Measurements from ENCODE around the gene LZIC.

Gene LZIC

DNA sequence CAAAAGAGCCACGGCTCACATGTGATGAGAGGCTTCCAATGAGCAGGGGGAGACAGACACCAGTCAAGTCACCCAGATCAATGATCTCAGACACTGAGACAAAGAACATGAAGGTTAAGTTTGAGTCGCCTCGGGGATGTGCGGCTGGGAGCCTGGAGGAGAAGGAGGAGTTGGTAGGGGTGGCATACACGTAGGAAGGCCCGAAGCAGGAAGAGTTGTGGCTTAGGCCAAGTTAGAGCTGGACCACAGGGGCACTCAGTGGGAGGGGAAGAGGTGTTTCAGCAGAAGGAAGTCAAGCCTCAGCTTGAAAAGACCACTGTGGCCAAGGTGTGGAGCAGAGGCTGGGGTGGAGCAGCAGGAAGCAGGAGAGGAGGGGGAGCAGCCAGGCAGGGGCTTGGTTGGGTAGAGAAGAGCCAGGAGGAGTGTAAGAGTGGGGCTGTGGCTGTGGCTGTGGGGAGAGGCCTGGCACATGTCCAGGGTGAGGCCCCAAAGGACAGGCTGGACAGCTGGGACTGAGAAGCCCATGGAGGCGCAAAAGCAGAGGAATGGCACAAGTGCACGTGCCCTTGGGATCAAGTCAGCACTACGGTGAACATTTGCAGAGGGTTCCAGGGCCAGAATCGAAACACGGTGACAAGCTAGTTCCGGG is 60.8 kb downstream of the LZIC start:
- Histone ChIP-seq H3K36me3 (ENCODE audit: insufficient read depth, low read length) (no peaks in the 10 kb centered on the region), H3K9me3 (replicated peaks; ENCODE audit: low read length) (no peaks in the 10 kb centered on the region), H3K9ac (ENCODE audit: low read depth, low read length) (no peak overlapping the region), H3K4me3 (ENCODE audit: low read length) (no peak overlapping the region), H3K27me3 (ENCODE audit: control insufficient read depth, insufficient read depth, low read length) (no peaks in the 10 kb centered on the region), H3K4me1 (ENCODE audit: control insufficient read depth, insufficient read depth, low read length) (peaks cover 15% of the 10 kb centered on the region), H3K4me2 (ENCODE audit: low read length) (peak overlapping the region; percentile 0)

GRCh38 chr1:9881838-9882249 is 61.3 kb downstream of the LZIC start:
- H3K36me3 ChIP-seq (ENCODE audit: insufficient read depth, low read length), result no peaks in the 10 kb centered on the region
- H3K4me3 ChIP-seq (ENCODE audit: low read length), result no peak overlapping the region
- no peaks in the 10 kb centered on the region for H3K9me3 ChIP-seq (replicated peaks; ENCODE audit: low read length)
- H3K4me2 ChIP-seq (ENCODE audit: low read length), result peak overlapping the region; percentile 21
- H3K27me3 ChIP-seq (ENCODE audit: control insufficient read depth, insufficient read depth, low read length), result no peaks in the 10 kb centered on the region
- H3K9ac ChIP-seq (ENCODE audit: low read depth, low read length), result no peak overlapping the region
- peaks cover 15% of the 10 kb centered on the region for H3K4me1 ChIP-seq (ENCODE audit: control insufficient read depth, insufficient read depth, low read length)

Small RNAs within 50 kb of the gene (small RNA-seq; reads per million reads assigned to genes)
- gene MIR5697, result 0.35 reads per million
